ENCODE measurements around the gene KLHL7. TPM values are rescaled to one million over a fixed set of nuclear protein-coding genes. Genes with fewer than 3 reads are reported as not detected.

KLHL7 gene
- total and polyA plus RNA-seq, 2 experiments from 2014 or later: 33.9 to 34.9 TPM

DNA sequence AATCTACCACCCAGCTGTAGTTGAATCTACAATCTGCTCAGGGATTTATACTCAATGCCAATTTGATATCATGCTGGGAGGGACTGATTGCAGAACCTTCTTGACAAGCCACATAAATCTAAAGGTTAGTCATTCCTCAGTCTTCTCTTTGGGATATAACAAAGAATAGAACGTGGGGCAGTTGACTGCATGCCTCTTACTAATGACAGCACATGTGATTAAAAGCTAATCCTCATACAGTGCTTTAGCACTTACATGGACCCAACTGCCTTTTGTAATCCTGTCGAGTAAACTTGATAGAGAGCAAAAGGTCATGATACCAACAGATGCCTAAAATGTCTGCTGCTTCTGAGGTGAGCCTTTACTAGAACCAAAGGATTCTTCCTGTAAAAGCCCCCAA, 12.3 kb downstream of the KLHL7 start:
- Histone ChIP-seq H3K9ac (no peak overlapping the region), H3K9me3 (ENCODE audit: low read depth) (no peaks in the 10 kb centered on the region), H3K9me2 (ENCODE audit: insufficient read depth) (no peaks in the 10 kb centered on the region), H3K27me3 (replicated peaks; ENCODE audit: insufficient read depth) (no peaks in the 10 kb centered on the region), H3K4me3 (no peak overlapping the region), H4K20me1 (ENCODE audit: insufficient read depth) (no peaks in the 10 kb centered on the region), H3K4me2 (ENCODE audit: unreplicated experiment) (no peak overlapping the region), H3K4me1 (ENCODE audit: insufficient read depth) (peaks cover 24% of the 10 kb centered on the region), H3K36me3 (ENCODE audit: low read depth) (no peaks in the 10 kb centered on the region), H3K79me2 (ENCODE audit: insufficient read depth) (peaks cover 80% of the 10 kb centered on the region), H3F3A (ENCODE audit: insufficient read depth) (peaks cover 21% of the 10 kb centered on the region), H3K27ac (no peak overlapping the region), H2AFZ (no peak overlapping the region)
- TF ChIP-seq EZH2phosphoT487 (IDR thresholded peaks at IDR 0.05; ENCODE audit: insufficient read depth, low read depth) (no peak), EZH2 (IDR thresholded peaks at IDR 0.05; ENCODE audit: insufficient read depth, poor library complexity, severe bottlenecking) (no peak)
- 59 to 61% methylated on average over 2 of the region's 2 CpGs for WGBS, 2 experiments (ENCODE audit: low coverage in 1 of 2, low lambda C conversion rate in 2 of 2, missing lambda C conversion rate in 2 of 2)
- in situ Hi-C loops (cut with MboI): no loop called here
- no peak for DNase-seq

DNA sequence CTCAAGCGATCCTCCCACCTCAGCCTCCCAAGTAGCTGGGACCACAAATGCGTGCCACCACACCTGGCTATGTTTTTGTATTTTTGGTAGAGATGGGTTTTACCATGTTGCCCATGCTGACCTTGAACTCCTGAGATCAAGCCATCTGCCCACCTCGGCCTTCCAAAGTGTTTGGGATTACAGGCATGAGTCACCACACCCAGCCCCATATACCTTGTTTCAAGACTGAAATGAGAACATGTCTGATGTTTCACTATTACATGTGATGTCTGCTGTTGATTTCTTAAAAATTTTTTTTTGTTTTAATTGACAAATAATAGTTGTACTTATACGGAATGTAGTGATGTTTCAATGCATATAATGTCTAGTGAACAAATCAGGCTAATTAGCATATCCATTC, 14.5 kb downstream of the KLHL7 start:
- Histone ChIP-seq H2AFZ (no peak overlapping the region), H3K4me3 (no peak overlapping the region), H4K20me1 (ENCODE audit: insufficient read depth) (no peaks in the 10 kb centered on the region), H3K27ac (no peak overlapping the region), H3K79me2 (ENCODE audit: insufficient read depth) (peaks cover 77% of the 10 kb centered on the region), H3K27me3 (replicated peaks; ENCODE audit: insufficient read depth) (no peaks in the 10 kb centered on the region), H3K36me3 (ENCODE audit: low read depth) (no peaks in the 10 kb centered on the region), H3K9me2 (ENCODE audit: insufficient read depth) (no peaks in the 10 kb centered on the region), H3K4me1 (ENCODE audit: insufficient read depth) (peaks cover 9% of the 10 kb centered on the region), H3K9me3 (ENCODE audit: low read depth) (no peaks in the 10 kb centered on the region), H3F3A (ENCODE audit: insufficient read depth) (peaks cover 7% of the 10 kb centered on the region), H3K4me2 (ENCODE audit: unreplicated experiment) (no peak overlapping the region), H3K9ac (no peak overlapping the region)
- DNase-seq: no peak
- WGBS, 2 experiments (ENCODE audit: low coverage in 1 of 2, low lambda C conversion rate in 2 of 2, missing lambda C conversion rate in 2 of 2): 98 to 99% methylated on average over 4 of the region's 4 CpGs
- no peak for TF ChIP-seq EZH2phosphoT487 (IDR thresholded peaks at IDR 0.05; ENCODE audit: insufficient read depth, low read depth)
- TF ChIP-seq EZH2 (IDR thresholded peaks at IDR 0.05; ENCODE audit: insufficient read depth, poor library complexity, severe bottlenecking): no peak
- in situ Hi-C loops (cut with MboI): no loop called here

DNA sequence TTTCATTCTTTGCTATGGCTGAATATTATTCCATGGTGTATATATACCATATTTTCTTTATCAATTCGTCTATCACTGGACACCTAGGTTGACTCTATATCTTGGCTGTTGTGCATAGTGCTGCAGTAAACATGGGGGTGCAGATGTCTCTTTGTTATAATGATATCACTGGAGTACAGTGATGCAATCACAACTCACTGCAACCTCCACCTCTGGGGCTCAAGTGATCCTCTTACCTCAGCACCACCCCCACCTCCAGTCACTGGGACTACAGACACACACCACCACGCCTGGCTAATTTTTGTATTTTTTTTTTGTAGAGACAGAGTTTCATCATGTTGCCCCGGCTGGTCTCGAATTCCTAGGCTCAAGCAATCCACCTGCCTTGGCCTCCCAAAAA, 15.6 kb downstream of the KLHL7 start:
- peaks cover 75% of the 10 kb centered on the region for H3K79me2 ChIP-seq (ENCODE audit: insufficient read depth)
- in situ Hi-C loops (cut with MboI): no loop called here
- no peak overlapping the region for H3K4me2 ChIP-seq (ENCODE audit: unreplicated experiment)
- TF ChIP-seq EZH2phosphoT487 (IDR thresholded peaks at IDR 0.05; ENCODE audit: insufficient read depth, low read depth) (no peak), EZH2 (IDR thresholded peaks at IDR 0.05; ENCODE audit: insufficient read depth, poor library complexity, severe bottlenecking) (no peak)
- no peaks in the 10 kb centered on the region for H3K4me1 ChIP-seq (ENCODE audit: insufficient read depth)
- H2AFZ ChIP-seq: no peak overlapping the region
- no peak for DNase-seq
- no peaks in the 10 kb centered on the region for H3F3A ChIP-seq (ENCODE audit: insufficient read depth)
- H3K9me2 ChIP-seq (ENCODE audit: insufficient read depth): no peaks in the 10 kb centered on the region
- no peak overlapping the region for H3K9ac ChIP-seq
- no peaks in the 10 kb centered on the region for H3K9me3 ChIP-seq (ENCODE audit: low read depth)
- H3K4me3 ChIP-seq: no peak overlapping the region
- H4K20me1 ChIP-seq (ENCODE audit: insufficient read depth): no peaks in the 10 kb centered on the region
- WGBS, 2 experiments (ENCODE audit: low coverage in 1 of 2, low lambda C conversion rate in 2 of 2, missing lambda C conversion rate in 2 of 2): 89 to 93% methylated on average over 4 of the region's 4 CpGs
- H3K27me3 ChIP-seq (replicated peaks; ENCODE audit: insufficient read depth): no peaks in the 10 kb centered on the region
- no peaks in the 10 kb centered on the region for H3K36me3 ChIP-seq (ENCODE audit: low read depth)
- no peak overlapping the region for H3K27ac ChIP-seq

DNA sequence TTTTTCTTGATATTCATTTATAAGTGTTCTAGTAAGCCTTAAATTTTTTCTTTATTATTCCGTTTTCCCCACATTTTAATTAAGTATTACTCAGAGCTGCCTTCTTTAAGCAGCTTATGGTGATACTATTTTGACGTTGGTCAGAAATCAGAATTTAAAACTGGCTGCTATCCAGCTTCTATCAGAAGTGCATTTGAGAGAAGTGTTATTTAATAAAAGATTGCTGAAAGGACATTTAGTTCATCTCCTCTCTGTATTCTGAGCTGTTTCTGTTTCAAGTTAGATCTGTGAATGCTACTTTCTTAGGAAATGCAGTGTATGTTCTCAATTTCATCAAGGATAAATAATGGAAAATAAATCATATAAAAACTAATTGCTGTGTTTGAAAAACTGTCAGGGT, 17.4 kb downstream of the KLHL7 start:
- peaks cover 57% of the 10 kb centered on the region for H3K79me2 ChIP-seq (ENCODE audit: insufficient read depth)
- H3K36me3 ChIP-seq (ENCODE audit: low read depth): no peaks in the 10 kb centered on the region
- no peaks in the 10 kb centered on the region for H3K9me2 ChIP-seq (ENCODE audit: insufficient read depth)
- no peaks in the 10 kb centered on the region for H4K20me1 ChIP-seq (ENCODE audit: insufficient read depth)
- no peak overlapping the region for H3K9ac ChIP-seq
- in situ Hi-C loops (cut with MboI): no loop called here
- no peak overlapping the region for H2AFZ ChIP-seq
- DNase-seq: no peak
- H3K4me3 ChIP-seq: no peak overlapping the region
- no peak overlapping the region for H3K27ac ChIP-seq
- no peak for TF ChIP-seq EZH2phosphoT487 (IDR thresholded peaks at IDR 0.05; ENCODE audit: insufficient read depth, low read depth)
- TF ChIP-seq EZH2 (IDR thresholded peaks at IDR 0.05; ENCODE audit: insufficient read depth, poor library complexity, severe bottlenecking): no peak
- no peak overlapping the region for H3K4me2 ChIP-seq (ENCODE audit: unreplicated experiment)
- H3K27me3 ChIP-seq (replicated peaks; ENCODE audit: insufficient read depth): no peaks in the 10 kb centered on the region
- H3K9me3 ChIP-seq (ENCODE audit: low read depth): no peaks in the 10 kb centered on the region
- no peaks in the 10 kb centered on the region for H3F3A ChIP-seq (ENCODE audit: insufficient read depth)
- WGBS, 2 experiments (ENCODE audit: low coverage in 1 of 2, low lambda C conversion rate in 2 of 2, missing lambda C conversion rate in 2 of 2): 75 to 85% methylated on average over 2 of the region's 2 CpGs
- no peaks in the 10 kb centered on the region for H3K4me1 ChIP-seq (ENCODE audit: insufficient read depth)

DNA sequence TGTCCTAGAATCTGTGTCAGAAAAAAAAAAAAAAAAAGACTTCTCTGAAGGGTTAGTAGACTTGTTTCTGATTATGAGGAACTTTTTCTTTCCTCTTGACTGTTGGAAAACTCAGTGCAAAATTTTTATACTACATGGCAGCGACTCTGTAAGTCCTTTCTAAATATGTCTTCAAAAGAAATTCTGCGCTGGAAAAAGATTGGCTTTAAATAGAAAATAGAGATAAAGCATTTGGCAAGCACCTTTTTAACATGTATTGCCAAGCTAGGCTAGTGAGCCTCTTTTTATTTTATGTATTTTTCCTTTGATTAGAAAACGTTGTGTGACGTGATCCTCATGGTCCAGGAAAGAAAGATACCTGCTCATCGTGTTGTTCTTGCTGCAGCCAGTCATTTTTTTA, 17.9 kb downstream of the KLHL7 start:
- no peaks in the 10 kb centered on the region for H3K4me1 ChIP-seq (ENCODE audit: insufficient read depth)
- in situ Hi-C loops (cut with MboI): no loop called here
- H3K27me3 ChIP-seq (replicated peaks; ENCODE audit: insufficient read depth): no peaks in the 10 kb centered on the region
- no peak overlapping the region for H3K27ac ChIP-seq
- H3K79me2 ChIP-seq (ENCODE audit: insufficient read depth): peaks cover 52% of the 10 kb centered on the region
- DNase-seq: no peak
- H3F3A ChIP-seq (ENCODE audit: insufficient read depth): no peaks in the 10 kb centered on the region
- TF ChIP-seq EZH2phosphoT487 (IDR thresholded peaks at IDR 0.05; ENCODE audit: insufficient read depth, low read depth) (no peak), EZH2 (IDR thresholded peaks at IDR 0.05; ENCODE audit: insufficient read depth, poor library complexity, severe bottlenecking) (no peak)
- H3K36me3 ChIP-seq (ENCODE audit: low read depth): no peaks in the 10 kb centered on the region
- no peak overlapping the region for H3K4me3 ChIP-seq
- no peak overlapping the region for H3K9ac ChIP-seq
- H3K4me2 ChIP-seq (ENCODE audit: unreplicated experiment): no peak overlapping the region
- no peaks in the 10 kb centered on the region for H3K9me3 ChIP-seq (ENCODE audit: low read depth)
- no peak overlapping the region for H2AFZ ChIP-seq
- H3K9me2 ChIP-seq (ENCODE audit: insufficient read depth): no peaks in the 10 kb centered on the region
- 97 to 98% methylated on average over 5 of the region's 5 CpGs for WGBS, 2 experiments (ENCODE audit: low coverage in 1 of 2, low lambda C conversion rate in 2 of 2, missing lambda C conversion rate in 2 of 2)
- no peaks in the 10 kb centered on the region for H4K20me1 ChIP-seq (ENCODE audit: insufficient read depth)
